LNCAP (cell line): ENCODE data around the gene RTP4.

ENCODE experiments used
- CTCF ChIP-seq: fragments of 450-650 bp; IDR thresholded peaks from 2 replicates; pipeline ENCODE4 v1.5.1; 2017; ENCODE audit warnings: mild to moderate bottlenecking

The RTP4 gene

GRCh38 chr3:187352581-187353575, 15.3 kb upstream of the RTP4 start:
- TF ChIP-seq CTCF, result no peak

GRCh38 chr3:187358068-187358467, 10.1 kb upstream of the RTP4 start:
- TF ChIP-seq CTCF, result no peak

- no peak for TF ChIP-seq CTCF
Observed at GRCh38 chr3:187359798-187360486, 8.2 kb upstream of the RTP4 start.

- TF ChIP-seq CTCF, result no peak
Observed at GRCh38 chr3:187360596-187360995, 7.6 kb upstream of the RTP4 start.

- no peak for TF ChIP-seq CTCF
Observed at GRCh38 chr3:187361835-187362234, 6.3 kb upstream of the RTP4 start.

- TF ChIP-seq CTCF, result no peak
Observed at GRCh38 chr3:187367561-187368103, 553 bp upstream of the RTP4 start.

- no peak for TF ChIP-seq CTCF
Observed at GRCh38 chr3:187369089-187369447, 883 bp downstream of the RTP4 start.
